Uterus (tissue), 2 donors: ENCODE data around the gene RIPOR3.

Experiments used
- POLR2A ChIP-seq, 2 donors: fragments of 450-650 bp; IDR thresholded peaks; one replicate each; pipeline ENCODE4 v1.6.1; 2016; ENCODE audit warnings: antibody characterized with exemption in 2 of 2, mild to moderate bottlenecking in 1 of 2, moderate library complexity in 1 of 2
- TF ChIP-seq, protein P1 (sequence below), 4 experiments: fragments of 200-600 bp in 2 of 4; fragments of 450-650 bp in 2 of 4; sonication (generic) in 2 of 4; IDR thresholded peaks; one replicate each; pipeline ENCODE4 v1.5.1; 2016 to 2019; ENCODE audit warnings: antibody characterized with exemption in 4 of 4, mild to moderate bottlenecking in 2 of 4, moderate library complexity in 1 of 4

DNA sequence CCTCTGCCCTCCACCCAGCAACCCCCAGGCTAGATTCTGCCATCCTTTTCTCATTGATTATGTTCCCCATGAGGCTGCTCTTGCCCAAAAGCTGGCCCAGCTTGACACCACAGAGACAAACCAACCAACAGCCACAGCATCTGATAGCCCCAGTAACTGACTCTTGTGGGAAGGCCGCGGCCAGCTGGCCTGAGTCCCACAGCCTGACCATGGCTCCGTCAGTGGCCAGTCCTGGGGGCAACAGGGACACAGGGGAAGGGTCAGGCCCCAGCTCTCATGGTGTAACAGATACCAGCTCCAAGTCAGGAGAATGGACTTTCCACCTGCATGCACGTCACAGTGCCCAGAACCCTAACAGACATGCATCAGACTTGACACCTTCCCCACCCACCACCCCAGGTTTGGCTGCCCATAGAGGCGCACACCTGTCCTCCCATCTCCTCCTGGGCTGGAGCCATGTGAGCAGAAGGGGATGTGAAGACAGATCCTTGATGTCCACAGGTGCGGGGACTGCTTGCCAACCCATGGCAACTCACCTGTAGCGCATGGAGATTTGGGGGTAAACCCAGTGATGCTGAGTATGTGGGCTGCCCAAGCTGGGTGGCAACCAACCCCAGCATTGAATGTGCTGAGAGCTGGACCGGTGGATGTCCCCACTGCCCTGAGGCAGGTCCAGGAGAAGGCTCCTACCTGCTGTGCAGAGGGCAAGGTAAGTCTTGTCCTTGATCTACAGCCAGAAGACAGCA, 18.8 kb downstream of the RIPOR3 start:
- TF ChIP-seq, protein P1, sequence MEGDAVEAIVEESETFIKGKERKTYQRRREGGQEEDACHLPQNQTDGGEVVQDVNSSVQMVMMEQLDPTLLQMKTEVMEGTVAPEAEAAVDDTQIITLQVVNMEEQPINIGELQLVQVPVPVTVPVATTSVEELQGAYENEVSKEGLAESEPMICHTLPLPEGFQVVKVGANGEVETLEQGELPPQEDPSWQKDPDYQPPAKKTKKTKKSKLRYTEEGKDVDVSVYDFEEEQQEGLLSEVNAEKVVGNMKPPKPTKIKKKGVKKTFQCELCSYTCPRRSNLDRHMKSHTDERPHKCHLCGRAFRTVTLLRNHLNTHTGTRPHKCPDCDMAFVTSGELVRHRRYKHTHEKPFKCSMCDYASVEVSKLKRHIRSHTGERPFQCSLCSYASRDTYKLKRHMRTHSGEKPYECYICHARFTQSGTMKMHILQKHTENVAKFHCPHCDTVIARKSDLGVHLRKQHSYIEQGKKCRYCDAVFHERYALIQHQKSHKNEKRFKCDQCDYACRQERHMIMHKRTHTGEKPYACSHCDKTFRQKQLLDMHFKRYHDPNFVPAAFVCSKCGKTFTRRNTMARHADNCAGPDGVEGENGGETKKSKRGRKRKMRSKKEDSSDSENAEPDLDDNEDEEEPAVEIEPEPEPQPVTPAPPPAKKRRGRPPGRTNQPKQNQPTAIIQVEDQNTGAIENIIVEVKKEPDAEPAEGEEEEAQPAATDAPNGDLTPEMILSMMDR (IDR thresholded peaks at IDR 0.05) = no peak
- no peak for TF ChIP-seq POLR2A (IDR thresholded peaks at IDR 0.05)
